Mesenteric fat pad (tissue), 1 donor: ENCODE results near the gene ZNRF1. TPM values are rescaled to one million over a fixed set of nuclear protein-coding genes. Genes with fewer than 3 reads are reported as not detected.
"Not testable (repeated sequence)": the region's sequence is repeated elsewhere in the genome, so short reads cannot be mapped to it uniquely, and the experiment has no call there.

Source experiments
- DNase-seq: peaks from one replicate; pipeline ENCODE4 v3.0.0-alpha.2; 2020; ENCODE audit warnings: low spot score
- total RNA-seq: library from RNA; stranded (reverse); fragmentation: NEBNext Ultra II Directional; extraction: Animal tissue kit (Norgen Biotek cat#: 25700); gene quantifications from one replicate; pipeline ENCODE4 v1.2.1, GENCODE V29; 2021
- donor health status: DM: yes; HTN: yes; CAD: no.

The ZNRF1 gene
- total RNA-seq, 1 donor from 2014 or later: 23.5 TPM

- DNase-seq: not testable (repeated sequence)
Observed at GRCh38 chr16:75026239-75026891, 27.5 kb downstream of the ZNRF1 start.

DNA sequence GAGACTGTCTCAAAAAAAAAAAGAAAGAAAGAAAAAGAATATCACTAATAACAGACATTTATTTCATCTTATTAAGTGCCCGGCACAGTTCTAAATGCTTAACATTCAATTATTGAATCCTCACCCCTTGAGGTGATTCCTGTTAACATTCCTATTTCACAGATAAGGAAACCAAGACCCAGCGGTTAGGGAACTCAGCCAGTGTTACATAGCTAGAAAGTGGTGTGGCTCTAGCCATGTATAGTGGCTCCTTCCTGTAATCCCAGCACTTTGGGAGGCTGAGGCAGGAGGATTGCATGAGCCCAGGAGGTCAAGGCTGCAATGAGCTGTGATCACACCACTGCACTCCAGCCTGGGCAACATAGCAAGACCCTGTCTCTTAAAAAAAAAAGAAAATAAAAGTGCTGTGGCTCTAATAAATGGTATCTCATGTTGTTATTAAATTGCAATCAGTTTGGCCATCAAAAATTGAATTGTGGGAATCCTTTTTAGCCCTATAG is 28.1 kb downstream of the ZNRF1 start:
- DNase-seq: no peak

GRCh38 chr16:75027520-75028300 is 28.9 kb downstream of the ZNRF1 start:
- no peak for DNase-seq

- DNase-seq: no peak
Observed at GRCh38 chr16:75028544-75029135, 29.8 kb downstream of the ZNRF1 start.

DNA sequence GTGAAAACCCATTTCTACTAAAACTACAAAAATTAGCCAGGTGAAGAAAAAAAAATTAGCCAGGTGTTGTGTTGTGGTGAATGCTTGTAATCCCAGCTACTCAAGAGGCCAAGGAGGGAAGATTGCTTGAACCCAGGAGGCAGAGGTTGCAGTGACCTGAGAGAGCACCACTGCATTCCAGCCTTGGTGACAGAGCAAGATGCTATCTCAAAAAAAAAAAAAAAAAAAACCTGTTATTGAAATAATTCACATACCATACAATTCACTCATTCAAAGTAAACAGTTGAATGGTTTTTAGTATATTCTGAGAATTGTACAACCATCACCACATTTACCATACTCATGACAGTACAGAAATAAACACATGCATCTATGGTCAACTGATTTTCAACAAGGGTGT is 31.0 kb downstream of the ZNRF1 start:
- no peak for DNase-seq

DNA sequence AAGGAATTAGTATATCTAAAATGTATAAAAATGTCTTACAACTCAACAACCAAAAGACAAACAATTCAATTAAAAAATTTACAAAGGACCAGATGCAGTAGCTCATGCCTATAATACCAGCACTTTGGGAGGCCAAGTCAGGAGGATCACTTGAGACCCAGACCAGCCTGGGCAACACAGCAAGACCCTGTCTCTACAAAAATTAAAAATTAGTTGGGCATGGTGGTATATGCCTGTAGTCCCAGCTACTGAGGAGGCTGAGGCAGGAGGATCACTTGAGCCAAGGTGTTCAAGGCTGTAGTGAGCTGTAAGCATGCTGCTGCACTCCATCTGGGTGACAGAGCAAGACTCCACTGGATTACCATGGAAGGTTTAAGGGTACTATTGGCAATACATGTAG is 33.8 kb downstream of the ZNRF1 start:
- DNase-seq: no peak

GRCh38 chr16:75035410-75035968 is 36.7 kb downstream of the ZNRF1 start:
- DNase-seq: no peak

DNA sequence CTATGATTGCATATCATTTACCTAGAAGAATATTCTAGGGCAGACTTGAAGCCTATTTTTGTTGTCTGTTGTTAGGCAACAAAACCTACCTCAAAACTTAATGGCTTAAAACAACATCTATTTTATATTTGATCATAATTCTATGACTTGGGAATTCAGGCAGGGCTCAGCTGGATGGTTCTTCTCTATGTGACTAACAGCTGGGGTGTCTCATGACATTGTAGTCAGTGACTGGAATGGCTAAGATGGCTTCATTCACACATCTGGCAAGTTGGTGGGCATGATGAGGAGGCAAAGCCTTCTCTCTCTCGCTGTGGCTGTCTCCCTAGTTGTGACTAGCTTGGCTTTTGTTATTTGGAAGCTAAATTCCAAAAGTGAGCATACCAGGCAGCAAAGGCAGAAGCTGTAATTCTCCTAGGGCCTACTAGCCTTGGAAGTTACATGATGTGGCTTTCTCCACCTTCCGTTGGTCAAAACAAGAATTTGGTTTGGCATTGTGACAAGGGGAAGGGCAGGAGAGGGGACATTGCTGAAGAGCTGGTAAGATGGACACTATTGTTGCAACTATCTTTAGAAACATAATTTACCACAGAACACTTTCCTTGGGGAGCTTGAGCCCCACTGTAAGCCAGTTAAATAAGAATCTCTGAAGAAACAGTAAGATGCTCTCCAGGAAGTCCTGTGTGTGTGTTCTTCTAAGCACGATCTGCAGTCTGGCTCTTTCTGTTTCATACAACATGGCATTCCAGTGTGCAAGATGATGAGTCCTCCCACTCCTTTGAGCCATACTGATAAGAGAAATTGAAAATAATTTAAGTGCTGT is 39.4 kb downstream of the ZNRF1 start:
- DNase-seq: no peak

DNA sequence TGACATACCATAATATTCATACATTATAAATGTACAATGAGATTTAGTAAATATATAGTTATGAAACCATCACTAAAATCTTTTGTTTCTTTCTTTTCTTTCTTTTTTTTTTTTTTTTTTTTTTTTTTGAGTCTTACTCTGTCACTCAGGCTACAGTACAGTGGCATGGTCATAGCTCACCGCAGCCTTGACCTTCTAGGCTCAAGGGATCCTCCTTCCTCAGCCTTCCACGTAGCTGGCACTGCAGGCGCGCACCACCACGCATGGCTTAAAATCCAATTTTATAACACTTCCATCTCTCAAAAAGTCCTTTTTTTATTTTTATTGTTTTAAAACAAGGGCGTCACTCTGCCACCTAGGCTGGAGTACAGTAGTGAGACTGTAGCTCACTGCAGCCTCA is 41.1 kb downstream of the ZNRF1 start:
- DNase-seq: no peak

DNA sequence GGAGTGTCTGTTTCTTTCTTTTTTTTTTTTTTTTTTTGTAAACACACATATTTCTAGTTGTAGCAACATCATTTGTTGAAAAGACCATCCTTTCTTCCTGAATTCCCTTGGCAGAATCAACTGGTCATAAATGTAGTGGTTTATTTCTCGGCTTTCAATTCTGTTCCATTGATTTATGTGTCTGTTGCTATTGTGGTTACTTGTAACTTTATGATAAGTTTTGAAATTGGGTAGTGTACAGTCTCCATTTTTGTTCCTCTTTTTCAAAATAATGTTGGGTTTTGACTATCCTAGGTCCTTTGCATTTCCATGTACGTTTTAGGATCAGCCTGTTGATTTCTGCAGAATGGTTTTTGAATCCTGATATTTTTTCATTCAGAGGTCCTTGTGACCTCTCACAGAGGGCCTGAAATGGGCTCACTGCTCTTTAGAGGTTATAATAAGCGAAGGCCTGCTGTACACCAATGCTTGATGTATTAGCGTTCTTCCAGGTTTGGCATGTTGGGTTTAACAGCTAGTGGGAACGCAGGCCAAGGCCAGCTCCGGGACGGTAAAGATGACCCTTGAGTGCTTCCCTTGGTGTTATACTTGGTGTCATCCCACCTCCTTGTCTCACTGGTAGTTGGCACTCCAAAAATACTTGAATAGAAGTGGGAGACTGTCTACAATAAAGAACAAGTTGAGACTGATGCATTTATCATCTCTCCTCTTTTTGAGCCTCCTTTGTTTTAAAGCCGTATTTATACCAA is 43.8 kb downstream of the ZNRF1 start:
- DNase-seq: no peak

DNA sequence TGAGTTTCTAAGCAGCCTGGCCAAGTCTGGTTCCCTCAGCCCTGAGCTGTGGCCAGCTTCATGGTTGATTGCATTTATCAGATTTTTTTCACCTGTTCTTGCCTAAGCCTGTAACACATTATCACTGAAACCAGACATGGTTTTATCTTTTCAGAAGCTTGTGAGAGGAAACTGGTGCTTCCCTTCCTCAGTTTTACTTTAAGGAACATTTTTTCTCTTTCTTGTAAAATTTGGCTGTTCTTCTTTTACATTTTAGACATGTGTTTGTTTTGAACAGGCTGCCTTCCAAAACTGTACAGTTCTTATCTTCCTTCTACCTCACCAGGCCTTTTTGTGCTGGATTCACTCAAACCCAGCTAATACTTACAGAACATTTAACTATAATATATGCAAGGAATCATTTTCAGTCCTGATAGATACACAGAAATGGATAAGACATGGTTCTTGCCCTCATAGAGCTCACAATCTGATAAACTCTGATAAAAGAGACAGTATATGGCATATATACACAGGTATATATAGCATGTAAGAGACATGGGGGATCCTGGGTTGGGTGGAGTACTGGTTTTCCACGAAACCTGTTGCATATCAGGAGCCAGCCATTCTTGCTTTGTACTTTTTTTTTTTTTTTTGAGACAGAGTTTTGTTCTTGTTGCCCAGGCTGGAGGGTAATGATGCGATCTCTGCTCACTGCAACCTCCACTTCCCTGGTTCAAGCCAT is 44.5 kb downstream of the ZNRF1 start:
- DNase-seq: no peak

GRCh38 chr16:75044800-75045361 is 46.1 kb downstream of the ZNRF1 start:
- no peak for DNase-seq

DNA sequence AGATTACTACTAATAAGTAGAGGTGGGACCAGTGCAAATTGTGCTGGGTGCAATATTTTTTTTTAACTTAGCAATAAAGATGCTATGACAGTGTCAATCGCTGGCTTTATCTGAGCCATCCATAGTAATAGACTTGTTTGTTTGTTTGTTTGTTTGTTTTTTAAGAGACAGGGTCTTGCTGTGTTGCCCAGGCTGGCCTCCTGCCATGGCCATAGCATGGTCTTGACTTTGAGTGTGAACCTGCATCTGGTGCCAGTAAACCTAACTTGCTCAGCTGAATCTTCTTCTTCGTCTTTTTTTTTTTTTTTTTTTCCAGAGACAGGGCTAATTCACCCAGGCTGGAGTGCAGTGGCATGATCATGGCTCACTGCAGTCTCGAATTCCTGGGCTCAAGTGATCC is 46.6 kb downstream of the ZNRF1 start:
- no peak for DNase-seq

- no peak for DNase-seq
Observed at GRCh38 chr16:75048054-75048453, 49.2 kb downstream of the ZNRF1 start.

DNA sequence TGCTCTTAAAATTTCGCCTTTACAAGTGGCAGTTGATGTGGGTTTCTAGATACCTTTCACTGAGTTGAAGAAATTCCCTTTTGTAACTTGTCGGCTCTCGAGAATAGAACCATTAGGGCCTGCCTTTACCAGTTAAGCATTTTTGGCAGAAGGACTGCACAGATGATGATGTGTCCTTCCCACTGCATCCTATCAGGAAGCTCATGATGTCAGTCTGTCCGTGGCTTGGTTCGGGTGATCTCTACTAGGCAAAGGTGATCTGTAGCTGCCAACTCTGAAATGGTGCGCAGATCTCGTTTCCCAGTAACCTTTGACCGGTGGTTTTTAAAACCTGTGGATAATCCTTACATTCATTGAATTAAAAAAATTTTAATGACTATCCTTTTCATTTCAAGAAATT is 49.7 kb downstream of the ZNRF1 start:
- DNase-seq: no peak

- DNase-seq: no peak
Observed at GRCh38 chr16:75052481-75053202, 53.8 kb downstream of the ZNRF1 start.

DNA sequence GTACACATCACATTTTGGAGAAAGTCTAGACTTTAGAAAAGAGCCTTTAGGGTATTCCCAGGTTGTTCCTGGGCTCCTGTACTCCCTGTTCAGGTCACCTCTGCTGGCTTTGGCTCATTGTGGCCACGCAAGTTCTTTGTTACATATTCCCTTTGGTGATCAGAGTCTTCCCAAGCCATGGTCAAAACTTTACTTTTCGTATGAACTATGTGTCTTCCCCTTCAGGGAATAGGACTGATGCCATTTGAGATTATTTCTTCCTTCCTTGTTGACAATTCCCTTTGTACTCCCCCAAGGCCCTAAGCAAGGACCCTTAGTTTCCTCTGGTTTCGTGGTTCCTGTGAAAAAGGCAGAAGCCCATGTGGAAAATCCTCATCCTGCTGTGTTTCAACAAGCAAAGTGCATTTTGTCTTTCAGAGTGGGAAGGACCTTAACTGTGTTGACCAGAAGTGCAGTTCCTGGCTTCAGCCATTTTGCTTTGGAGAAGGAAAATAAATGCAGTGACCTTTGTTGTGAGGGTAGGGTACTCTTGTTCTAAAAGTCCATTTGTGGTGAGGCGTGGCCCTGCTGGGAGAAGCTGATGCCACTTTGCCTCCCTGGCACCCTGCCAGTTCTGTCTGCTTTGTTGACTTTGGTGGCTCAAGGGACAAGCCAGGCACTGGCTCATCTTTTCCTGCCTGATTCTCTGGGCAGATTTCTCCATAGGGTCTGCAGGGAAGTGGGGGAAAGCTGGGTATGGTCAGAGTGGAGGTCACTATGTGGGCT is 55.1 kb downstream of the ZNRF1 start:
- peak; percentile 92 for DNase-seq

DNA sequence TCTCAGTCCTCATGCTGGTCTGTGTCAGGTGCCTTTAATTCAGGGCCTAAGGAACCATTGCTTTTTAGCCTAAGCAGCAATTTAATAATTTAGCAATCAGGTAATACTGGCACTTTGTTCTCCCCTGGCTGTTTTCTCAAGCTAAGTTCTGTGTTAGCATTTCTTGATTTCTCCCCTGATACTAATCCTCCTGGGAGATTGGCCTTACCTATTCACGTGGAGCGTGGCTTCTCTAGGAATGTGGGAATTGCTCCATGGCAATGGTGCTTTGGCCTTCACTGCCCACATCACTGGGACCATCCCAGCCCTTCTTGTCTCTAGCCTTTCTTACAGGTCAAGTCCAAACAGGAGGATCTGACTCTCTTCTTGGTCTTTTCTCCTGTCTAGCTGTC is 55.7 kb downstream of the ZNRF1 start:
- no peak for DNase-seq
